ENCODE results near the gene NRXN3. TPM values are rescaled to one million over a fixed set of nuclear protein-coding genes. Genes with fewer than 3 reads are reported as not detected.
"Not testable (repeated sequence)": the region's sequence is repeated elsewhere in the genome, so short reads cannot be mapped to it uniquely, and the experiment has no call there.

NRXN3 gene
- total RNA-seq, 1 experiment from 2014 or later, result not detected

DNA sequence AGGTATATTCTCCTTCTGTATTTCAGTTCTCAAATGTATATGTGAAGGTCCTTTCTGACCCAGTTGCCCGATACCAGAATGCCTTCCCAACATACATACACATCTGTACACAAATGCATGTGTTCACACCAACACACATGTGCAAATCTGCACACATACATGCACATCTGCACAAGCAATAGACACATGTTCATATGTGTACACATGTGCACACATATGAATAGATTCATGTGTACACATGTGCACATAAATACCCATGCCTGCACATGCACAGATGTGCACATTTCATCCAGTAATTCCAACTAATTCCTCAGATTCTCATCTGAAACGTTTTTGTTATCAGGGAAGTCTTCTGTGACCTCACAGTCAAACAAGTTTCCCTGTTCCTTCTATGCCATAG lies 933.6 kb downstream of the NRXN3 start:
- no peak for TF ChIP-seq POLR2AphosphoS5 (IDR thresholded peaks at IDR 0.05; ENCODE audit: low read depth, low read length)
- H3K27me3 ChIP-seq (ENCODE audit: control insufficient read depth, insufficient read depth, low read length), result no peaks in the 10 kb centered on the region
- POLR2A ChIA-PET, result no interaction called here
- no peak for ATAC-seq
- CTCF ChIA-PET, result no interaction called here
- H3K36me3 ChIP-seq (ENCODE audit: control insufficient read depth, insufficient read depth, low read length), result no peaks in the 10 kb centered on the region
- no TSS peak for BruUV-seq (replicated peaks)
- H3K4me1 ChIP-seq (ENCODE audit: control insufficient read depth, insufficient read depth, low read length), result no peaks in the 10 kb centered on the region
- no peak for DNase-seq (ENCODE audit: low read depth, low spot score)
- in situ Hi-C loops (cut with HindIII; ENCODE audit: low pct_unique_long_range_greater_than_20kb, low sequenced_read_pairs), result no loop called here
- intact Hi-C loops (cut with micrococcal nuclease; ENCODE audit: unreplicated experiment), result no loop called here
- no peak overlapping the region for H3K4me3 ChIP-seq (ENCODE audit: low read depth in 2 of 2, low read length in 2 of 2)
- no peak overlapping the region for H3K27ac ChIP-seq (ENCODE audit: low read length)
- H3K9me3 ChIP-seq (ENCODE audit: control insufficient read depth, insufficient read depth, low read depth, low read length), result no peaks in the 10 kb centered on the region

GRCh38 chr14:79110564-79110963 lies 940.4 kb downstream of the NRXN3 start:
- H3K4me3 ChIP-seq (ENCODE audit: low read depth in 2 of 2, low read length in 2 of 2); BruUV-seq (replicated peaks); CTCF ChIA-PET; intact Hi-C loops (cut with micrococcal nuclease; ENCODE audit: unreplicated experiment); H3K4me1 ChIP-seq (ENCODE audit: control insufficient read depth, insufficient read depth, low read length); H3K9me3 ChIP-seq (ENCODE audit: control insufficient read depth, insufficient read depth, low read depth, low read length); H3K27ac ChIP-seq (ENCODE audit: low read length); POLR2A ChIA-PET; DNase-seq (ENCODE audit: low read depth, low spot score); H3K36me3 ChIP-seq (ENCODE audit: control insufficient read depth, insufficient read depth, low read length); ATAC-seq; H3K27me3 ChIP-seq (ENCODE audit: control insufficient read depth, insufficient read depth, low read length); in situ Hi-C loops (cut with HindIII; ENCODE audit: low pct_unique_long_range_greater_than_20kb, low sequenced_read_pairs): not testable (repeated sequence)

DNA sequence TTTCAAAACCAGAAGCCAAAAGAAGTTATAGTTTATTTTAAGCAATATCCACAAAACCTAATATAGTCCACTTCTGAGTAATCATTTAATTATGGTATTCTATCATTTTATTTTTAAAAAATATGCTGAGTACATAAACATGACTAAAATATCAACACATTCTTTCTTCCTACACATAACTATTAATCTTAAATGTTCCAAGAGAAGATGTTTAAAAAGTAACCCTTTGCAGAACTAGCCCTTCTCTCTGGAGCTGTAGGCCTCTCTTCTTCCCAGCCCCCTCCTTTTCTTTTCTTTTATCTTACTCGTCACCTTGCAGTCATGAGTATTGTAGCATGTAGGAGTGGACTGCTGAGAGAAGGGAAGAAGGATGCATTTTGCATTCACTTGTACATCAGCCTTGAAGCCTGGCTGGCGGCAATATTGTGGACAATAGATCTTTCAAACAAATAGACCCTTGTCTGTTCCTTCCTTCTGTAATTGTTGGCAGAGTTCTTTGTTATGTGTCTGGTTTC lies 941.9 kb downstream of the NRXN3 start:
- Histone ChIP-seq H3K36me3 (ENCODE audit: control insufficient read depth, insufficient read depth, low read length) (no peaks in the 10 kb centered on the region), H3K27ac (ENCODE audit: low read length) (no peak overlapping the region), H3K4me1 (ENCODE audit: control insufficient read depth, insufficient read depth, low read length) (no peaks in the 10 kb centered on the region), H3K9me3 (ENCODE audit: control insufficient read depth, insufficient read depth, low read depth, low read length) (no peaks in the 10 kb centered on the region), H3K27me3 (ENCODE audit: control insufficient read depth, insufficient read depth, low read length) (no peaks in the 10 kb centered on the region), H3K4me3 (ENCODE audit: low read depth in 2 of 2, low read length in 2 of 2) (no peak overlapping the region)
- DNase-seq (ENCODE audit: low read depth, low spot score), result no peak
- in situ Hi-C loops (cut with HindIII; ENCODE audit: low pct_unique_long_range_greater_than_20kb, low sequenced_read_pairs), result no loop called here
- POLR2A ChIA-PET, result no interaction called here
- CTCF ChIA-PET, result no interaction called here
- ATAC-seq, result no peak
- no TSS peak for BruUV-seq (replicated peaks)
- TF ChIP-seq TCF7L2 (IDR thresholded peaks at IDR 0.05; ENCODE audit: low read depth, low read length), result no peak
- TF ChIP-seq, protein P1, sequence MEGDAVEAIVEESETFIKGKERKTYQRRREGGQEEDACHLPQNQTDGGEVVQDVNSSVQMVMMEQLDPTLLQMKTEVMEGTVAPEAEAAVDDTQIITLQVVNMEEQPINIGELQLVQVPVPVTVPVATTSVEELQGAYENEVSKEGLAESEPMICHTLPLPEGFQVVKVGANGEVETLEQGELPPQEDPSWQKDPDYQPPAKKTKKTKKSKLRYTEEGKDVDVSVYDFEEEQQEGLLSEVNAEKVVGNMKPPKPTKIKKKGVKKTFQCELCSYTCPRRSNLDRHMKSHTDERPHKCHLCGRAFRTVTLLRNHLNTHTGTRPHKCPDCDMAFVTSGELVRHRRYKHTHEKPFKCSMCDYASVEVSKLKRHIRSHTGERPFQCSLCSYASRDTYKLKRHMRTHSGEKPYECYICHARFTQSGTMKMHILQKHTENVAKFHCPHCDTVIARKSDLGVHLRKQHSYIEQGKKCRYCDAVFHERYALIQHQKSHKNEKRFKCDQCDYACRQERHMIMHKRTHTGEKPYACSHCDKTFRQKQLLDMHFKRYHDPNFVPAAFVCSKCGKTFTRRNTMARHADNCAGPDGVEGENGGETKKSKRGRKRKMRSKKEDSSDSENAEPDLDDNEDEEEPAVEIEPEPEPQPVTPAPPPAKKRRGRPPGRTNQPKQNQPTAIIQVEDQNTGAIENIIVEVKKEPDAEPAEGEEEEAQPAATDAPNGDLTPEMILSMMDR (IDR thresholded peaks at IDR 0.05), result no peak
- no peak for TF ChIP-seq POLR2AphosphoS5 (IDR thresholded peaks at IDR 0.05; ENCODE audit: low read depth, low read length)
- no peak for TF ChIP-seq SIN3A (IDR thresholded peaks at IDR 0.05; ENCODE audit: borderline replicate concordance, insufficient read depth, low read depth, low read length)
- TF ChIP-seq REST (IDR thresholded peaks at IDR 0.05; ENCODE audit: insufficient read depth in 1 of 2, low read depth in 2 of 2, low read length in 1 of 2), result no peak
- intact Hi-C loops (cut with micrococcal nuclease; ENCODE audit: unreplicated experiment), result no loop called here

Data from Panc1 (cell line).